H1 (cell line): Measurements from ENCODE around the gene FRMD4A. TPM values are rescaled to one million over a fixed set of nuclear protein-coding genes. Genes with fewer than 3 reads are reported as not detected.

Experiments
- CTCF ChIA-PET: fragments of 300-600 bp; sonication (Branson Sonifier 250); formaldehyde crosslinking; loops from one replicate; lab custom pipeline; 2021; ENCODE audit not compliant: partially characterized antibody; lab: Charles Lee
- POLR2A ChIA-PET: fragments of 300-600 bp; sonication (Branson Sonifier 250); formaldehyde crosslinking; loops from one replicate; lab custom pipeline; 2021; ENCODE audit warnings: inconsistent platforms; ENCODE audit not compliant: partially characterized antibody; lab: Charles Lee
- DNase-seq, 2 experiments: peaks; one replicate each; pipeline versions ENCODE4 v3.0.0 to v3.0.0-alpha.2; 2010 to 2022; ENCODE audit warnings: low spot score in 2 of 2, low read depth in 1 of 2, mixed read lengths in 1 of 2
- FAIRE-seq: peaks from 2 replicates; lab custom pipeline; 2011; peaks lifted over from hg19 to GRCh38; lab: Jason Lieb, UNC
- H2AFZ ChIP-seq: 2 replicates; pipeline ENCODE4 v1.8.1; 2012; ENCODE audit warnings: low read length, inconsistent platforms
- H2AK5ac ChIP-seq: 2 replicates; pipeline ENCODE4 v1.6.1; 2013; ENCODE audit warnings: low read depth, low read length
- H2BK120ac ChIP-seq: replicated peaks from 2 replicates; pipeline ENCODE3; 2013; ENCODE audit warnings: low read depth, low read length, inconsistent platforms
- H2BK12ac ChIP-seq: 2 replicates; pipeline ENCODE4 v1.6.1; 2013; ENCODE audit warnings: low read depth, low read length
- H2BK15ac ChIP-seq: 2 replicates; pipeline ENCODE4 v1.6.1; 2013; ENCODE audit warnings: low read length
- H2BK20ac ChIP-seq: 2 replicates; pipeline ENCODE4 v1.6.1; 2013; ENCODE audit warnings: low read length
- H2BK5ac ChIP-seq: 2 replicates; pipeline ENCODE4 v1.6.1; 2013; ENCODE audit warnings: low read depth, low read length
- H3K14ac ChIP-seq: 2 replicates; pipeline ENCODE4 v1.6.1; 2013; ENCODE audit warnings: inconsistent platforms; ENCODE audit not compliant: insufficient read length
- H3K18ac ChIP-seq: 2 replicates; pipeline ENCODE4 v1.6.1; 2013; ENCODE audit warnings: low read length; ENCODE audit errors: extremely low read depth
- H3K23ac ChIP-seq: 2 replicates; pipeline ENCODE4 v1.6.1; 2013; ENCODE audit warnings: inconsistent platforms; ENCODE audit not compliant: insufficient read length
- H3K23me2 ChIP-seq: 2 replicates; pipeline ENCODE4 v1.6.1; 2013; ENCODE audit warnings: low read depth, low read length
- H3K27ac ChIP-seq: 2 replicates; pipeline ENCODE4 v1.6.1; 2011; ENCODE audit warnings: low read depth, low read length, inconsistent platforms
- H3K27me3 ChIP-seq, 4 experiments: replicated peaks in 1 of 4; 1 replicate in 1 of 4; 2 replicates in 3 of 4; pipeline versions ENCODE4 v1.6.1 to v1.8.1; 2011 to 2013; ENCODE audit warnings: low read length in 3 of 4, mild to moderate bottlenecking in 3 of 4, inconsistent platforms in 2 of 4, mixed read lengths in 2 of 4, moderate library complexity in 1 of 4; ENCODE audit not compliant: control insufficient read depth in 3 of 4, insufficient read depth in 3 of 4; ENCODE audit errors: extremely low read depth in 1 of 4
- H3K36me3 ChIP-seq, 4 experiments: 2 replicates each; pipeline versions ENCODE4 v1.6.1 to v1.8.1; 2011 to 2013; ENCODE audit warnings: mild to moderate bottlenecking in 4 of 4, low read length in 3 of 4, moderate library complexity in 2 of 4, control low read depth in 1 of 4, inconsistent platforms in 1 of 4; ENCODE audit not compliant: insufficient read depth in 4 of 4, control insufficient read depth in 2 of 4
- H3K4ac ChIP-seq: replicated peaks from 2 replicates; pipeline ENCODE3; 2013; ENCODE audit warnings: low read length, low read depth, mixed read lengths, inconsistent platforms; ENCODE audit not compliant: insufficient read length
- H3K4me1 ChIP-seq, 4 experiments: replicated peaks in 1 of 4; 1 replicate in 1 of 4; 2 replicates in 3 of 4; pipeline versions ENCODE4 v1.6.1 to v1.8.1; 2011 to 2013; ENCODE audit warnings: low read length in 3 of 4, inconsistent platforms in 2 of 4, mixed read lengths in 1 of 4; ENCODE audit not compliant: insufficient read depth in 4 of 4, control insufficient read depth in 3 of 4
- H3K4me2 ChIP-seq, 2 experiments: 2 replicates each; pipeline versions ENCODE4 v1.6.1 to v1.8.1; 2011 to 2013; ENCODE audit warnings: low read depth in 2 of 2, low read length in 2 of 2, control low read depth in 1 of 2, inconsistent platforms in 1 of 2, mild to moderate bottlenecking in 1 of 2; ENCODE audit not compliant: insufficient read depth in 1 of 2
- H3K4me3 ChIP-seq, 4 experiments: fragments of 200-600, 300-600 bp in 1 of 4; sonication (generic), shearing (Covaris generic), sonication (Bioruptor Twin) in 1 of 4; 2 replicates each; pipeline versions ENCODE4 v1.5.1 to v1.8.1; 2011 to 2016; ENCODE audit warnings: low read length in 4 of 4, low read depth in 3 of 4, control low read depth in 2 of 4, inconsistent platforms in 2 of 4, mild to moderate bottlenecking in 2 of 4, mixed read lengths in 1 of 4, moderate library complexity in 1 of 4; ENCODE audit not compliant: insufficient read depth in 2 of 4; ENCODE audit errors: extremely low read depth in 1 of 4
- H3K56ac ChIP-seq: replicated peaks from 2 replicates; pipeline ENCODE3; 2013; ENCODE audit warnings: low read depth, mild to moderate bottlenecking, mixed read lengths, low read length, inconsistent platforms; ENCODE audit not compliant: insufficient read length
- H3K79me1 ChIP-seq: 2 replicates; pipeline ENCODE4 v1.6.1; 2013; ENCODE audit warnings: low read depth, low read length, control low read depth
- H3K79me2 ChIP-seq, 2 experiments: 2 replicates each; pipeline versions ENCODE4 v1.6.1 to v1.8.1; 2012 to 2013; ENCODE audit warnings: low read length in 2 of 2, mild to moderate bottlenecking in 2 of 2, inconsistent platforms in 1 of 2; ENCODE audit not compliant: insufficient read depth in 2 of 2, control insufficient read depth in 1 of 2
- H3K9ac ChIP-seq, 4 experiments: replicated peaks in 1 of 4; 1 replicate in 1 of 4; 2 replicates in 3 of 4; pipeline versions ENCODE4 v1.6.1 to v1.8.1; 2011 to 2013; ENCODE audit warnings: low read depth in 3 of 4, low read length in 3 of 4, control low read depth in 2 of 4, mild to moderate bottlenecking in 2 of 4, moderate library complexity in 2 of 4, inconsistent platforms in 1 of 4; ENCODE audit errors: extremely low read depth in 1 of 4
- H3K9me3 ChIP-seq, 2 experiments: 2 replicates each; pipeline versions ENCODE4 v1.6.1 to v1.8.1; 2012 to 2013; ENCODE audit warnings: mild to moderate bottlenecking in 2 of 2, moderate library complexity in 2 of 2, control low read depth in 1 of 2, inconsistent platforms in 1 of 2, low read depth in 1 of 2, low read length in 1 of 2, mixed read lengths in 1 of 2; ENCODE audit not compliant: insufficient read depth in 2 of 2
- H4K20me1 ChIP-seq, 2 experiments: replicated peaks in 1 of 2; 2 replicates each; pipeline versions ENCODE3 to v1.8.1; 2011 to 2013; ENCODE audit warnings: inconsistent platforms in 2 of 2, low read length in 2 of 2, mild to moderate bottlenecking in 1 of 2; ENCODE audit not compliant: insufficient read depth in 2 of 2, control insufficient read depth in 1 of 2
- H4K5ac ChIP-seq: 2 replicates; pipeline ENCODE4 v1.6.1; 2013; ENCODE audit warnings: low read length, low read depth, mixed read lengths, inconsistent platforms; ENCODE audit not compliant: insufficient read length
- H4K8ac ChIP-seq: 2 replicates; pipeline ENCODE4 v1.8.0; 2013; ENCODE audit warnings: mild to moderate bottlenecking, moderate library complexity, low read length, inconsistent platforms; ENCODE audit not compliant: insufficient read depth; ENCODE audit errors: extremely low read depth
- H4K91ac ChIP-seq: replicated peaks from 2 replicates; pipeline ENCODE3; 2013; ENCODE audit warnings: low read length, mixed read lengths, inconsistent platforms; ENCODE audit not compliant: insufficient read length
- ATF3 ChIP-seq: IDR thresholded peaks from 2 replicates; pipeline ENCODE4 v1.6.1; 2011; ENCODE audit warnings: low read depth, mild to moderate bottlenecking, low read length; ENCODE audit not compliant: insufficient read depth
- BACH1 ChIP-seq: IDR thresholded peaks from 2 replicates; pipeline ENCODE4 v1.6.1; 2012; ENCODE audit warnings: low read length, improper control_type of control experiment
- CHD2 ChIP-seq: IDR thresholded peaks from 2 replicates; pipeline ENCODE4 v1.6.1; 2012; ENCODE audit warnings: low read length, improper control_type of control experiment
- CREB1 ChIP-seq: IDR thresholded peaks from 2 replicates; pipeline ENCODE4 v1.6.1; 2012; ENCODE audit warnings: inconsistent platforms
- FOSL1 ChIP-seq: IDR thresholded peaks from 2 replicates; pipeline ENCODE4 v1.6.1; 2011; ENCODE audit warnings: mild to moderate bottlenecking, low read depth, low read length, moderate library complexity; ENCODE audit not compliant: insufficient read depth
- MAFK ChIP-seq: IDR thresholded peaks from 2 replicates; pipeline ENCODE4 v1.6.1; 2012; ENCODE audit warnings: low read depth, mild to moderate bottlenecking, improper control_type of control experiment, low read length
- NRF1 ChIP-seq: IDR thresholded peaks from 2 replicates; pipeline ENCODE4 v1.6.1; 2011; ENCODE audit warnings: mild to moderate bottlenecking, low read depth, low read length, improper control_type of control experiment
- POLR2AphosphoS5 ChIP-seq: IDR thresholded peaks from 2 replicates; pipeline ENCODE4 v1.6.1; 2011; ENCODE audit warnings: low read depth, low read length
- RBBP5 ChIP-seq: IDR thresholded peaks from 2 replicates; pipeline ENCODE4 v1.7.1; 2012; ENCODE audit warnings: low read depth, mild to moderate bottlenecking, inconsistent platforms, low read length, moderate library complexity, borderline replicate concordance
- RNF2 ChIP-seq: fragments of 200-900, 300-1000 bp; sonication (generic); IDR thresholded peaks from 2 replicates; pipeline ENCODE4 v1.7.1; 2016; ENCODE audit warnings: borderline replicate concordance, low read depth, mild to moderate bottlenecking, antibody characterized with exemption, low read length; ENCODE audit not compliant: poor library complexity, severe bottlenecking; ENCODE audit errors: missing control alignments
- RXRA ChIP-seq: IDR thresholded peaks from 2 replicates; pipeline ENCODE4 v1.6.1; 2011; ENCODE audit warnings: low read depth, mild to moderate bottlenecking, low read length, moderate library complexity; ENCODE audit not compliant: insufficient read depth
- SIRT6 ChIP-seq: IDR thresholded peaks from one replicate; pipeline ENCODE4 v1.7.1; 2012; ENCODE audit warnings: low read length, inconsistent platforms
- SIX5 ChIP-seq: IDR thresholded peaks from 2 replicates; pipeline ENCODE4 v1.6.1; 2011; ENCODE audit warnings: mild to moderate bottlenecking, low read depth, low read length
- SRF ChIP-seq: IDR thresholded peaks from 2 replicates; pipeline ENCODE4 v1.6.1; 2011; ENCODE audit warnings: mild to moderate bottlenecking, low read depth, low read length, moderate library complexity
- SUZ12 ChIP-seq: fragments of 200-600 bp; sonication (generic); IDR thresholded peaks from 2 replicates; pipeline ENCODE4 v1.6.1; 2012; ENCODE audit warnings: mild to moderate bottlenecking, inconsistent platforms, low read length, moderate library complexity, mixed read lengths
- WGBS, 2 experiments: shearing (Covaris generic) in 1 of 2; methylation state at CpG; one replicate each; pipeline versions ENCODE4 v1.1.6 to v1.1.7; 2013 to 2015; ENCODE audit warnings: low lambda C conversion rate in 2 of 2, mixed read lengths in 2 of 2, inconsistent platforms in 1 of 2, low coverage in 1 of 2, missing lambda C conversion rate in 1 of 2; ENCODE audit not compliant: insufficient replicate concordance in 2 of 2, insufficient coverage in 1 of 2, insufficient read length in 1 of 2; ENCODE audit errors: extremely low coverage in 1 of 2, missing lambda C conversion rate in 1 of 2; 5-methylcytosine and 5-hydroxymethylcytosine counted together
- polyA plus RNA-seq, 7 experiments: library from polyadenylated mRNA; depleted of rRNA in 3 of 7; stranded (reverse) in 5 of 7; unstranded in 2 of 7; fragments of >200 nt in 5 of 7; fragments of 200-250 nt in 2 of 7; gene quantifications; 1 replicate in 5 of 7; 2 replicates in 1 of 7; 4 replicates in 1 of 7; pipeline versions ENCODE4 v1.2.1 to v1.2.3, GENCODE V29; 2011 to 2013; ENCODE audit warnings: missing spikeins in 2 of 7, mixed read lengths in 2 of 7
- total RNA-seq: library from RNA; stranded (reverse); fragmentation: NEBNext Ultra II Directional; extraction: Animal tissue kit (Norgen Biotek cat#: 25700); gene quantifications from 2 replicates; pipeline ENCODE4 v1.2.1, GENCODE V29; 2021

The FRMD4A gene
- total and polyA plus RNA-seq, 2 of the 8 experiments (the other 6 are each of a cell fraction or from before 2014, with no cell fraction given): 38.6 to 39.6 TPM

- POLR2A ChIA-PET: interaction anchor here (1.1 kb wide), 1 partner anchor 17 kb away, joined by 3 read pairs; no protein-coding TSS in a partner anchor
- H3K9me3 ChIP-seq: no peaks in the 10 kb centered on the region
- H3K79me1 ChIP-seq: no peaks in the 10 kb centered on the region
- H3K14ac ChIP-seq: no peak overlapping the region
- no peak overlapping the region for H3K27ac ChIP-seq
- DNase-seq: no peak
- no peak overlapping the region for H2BK12ac ChIP-seq
- no peak overlapping the region for H2BK120ac ChIP-seq
- H3K9ac ChIP-seq: no peak overlapping the region
- no peak overlapping the region for H3K4ac ChIP-seq
- no peak overlapping the region for H3K4me3 ChIP-seq
- no peak overlapping the region for H2BK20ac ChIP-seq
- H3K79me2 ChIP-seq: no peaks in the 10 kb centered on the region
- no peak overlapping the region for H2AK5ac ChIP-seq
- no peak overlapping the region for H3K4me2 ChIP-seq
- CTCF ChIA-PET: interaction anchor here (0.5 to 1.4 kb wide), 4 partner anchors 21 to 332 kb away, joined by 3 to 4 read pairs (median 3); no protein-coding TSS in a partner anchor
- peaks cover 0 to 4% (median 0%) of the 10 kb centered on the region in 4 experiments; a peak in 2 of 7 replicates for H3K4me1 ChIP-seq
- no peak overlapping the region for H2BK5ac ChIP-seq
- H2BK15ac ChIP-seq: no peak overlapping the region
- no peak overlapping the region for H4K91ac ChIP-seq
- H4K20me1 ChIP-seq: no peaks in the 10 kb centered on the region
- H3K23me2 ChIP-seq: no peaks in the 10 kb centered on the region
- no peak overlapping the region for H2AFZ ChIP-seq
- H3K27me3 ChIP-seq: no peaks in the 10 kb centered on the region
- no peak for FAIRE-seq
- WGBS, 2 experiments: 92% methylated on average over 4 of the region's 4 CpGs; no CpG with 5 or more reads in 1 of the 2 experiments
- H4K8ac ChIP-seq: no peak overlapping the region
- H3K18ac ChIP-seq: no peak overlapping the region
- peaks cover 0 to 3% (median 0%) of the 10 kb centered on the region in 4 experiments; a peak in 1 of 8 replicates for H3K36me3 ChIP-seq
- no peak overlapping the region for H3K23ac ChIP-seq
- no peak overlapping the region for H4K5ac ChIP-seq
- H3K56ac ChIP-seq: no peak overlapping the region
- no peak for TF ChIP-seq CREB1
- TF ChIP-seq NRF1: no peak
- no peak for TF ChIP-seq RXRA
- no peak for TF ChIP-seq CHD2
- TF ChIP-seq RBBP5: no peak
- no peak for TF ChIP-seq SUZ12
- no peak for TF ChIP-seq MAFK
- no peak for TF ChIP-seq SIRT6
- TF ChIP-seq RNF2: no peak
- TF ChIP-seq POLR2AphosphoS5: no peak
- no peak for TF ChIP-seq SIX5
- TF ChIP-seq BACH1: no peak
- no peak for TF ChIP-seq FOSL1
- no peak for TF ChIP-seq ATF3
- TF ChIP-seq SRF: no peak
Measured at GRCh38 chr10:13681528-13681927, 649.2 kb downstream of the FRMD4A start.
